GM21447 (cell line): ENCODE results near the gene HAPSTR1.
"Not testable (repeated sequence)": the region's sequence is repeated elsewhere in the genome, so short reads cannot be mapped to it uniquely, and the experiment has no call there.

Experiments
- ATAC-seq: cut with Tn5 transposase; IDR thresholded peaks from one replicate; pipeline ENCODE4 v1.9.1; 2021; ENCODE audit not compliant: unreplicated experiment

Gene HAPSTR1

DNA sequence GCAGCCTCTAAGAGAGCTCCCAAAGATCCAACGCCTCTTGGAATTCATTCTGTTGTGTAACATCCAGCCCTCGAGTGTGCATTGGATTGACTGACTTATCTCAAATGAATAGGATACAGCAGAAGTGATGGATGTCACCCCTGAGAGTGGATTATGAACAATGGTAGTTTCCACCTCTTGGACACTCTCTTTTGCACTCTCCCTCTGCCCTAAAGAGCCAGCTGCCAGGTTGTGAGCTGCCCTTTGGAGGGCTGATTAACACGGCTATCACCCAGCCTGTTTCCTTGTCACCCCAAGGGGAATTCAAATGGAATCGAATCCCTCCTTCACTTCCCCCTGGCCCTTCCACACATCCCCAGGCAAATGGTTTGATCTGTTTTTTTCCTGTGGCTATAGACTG lies 21.2 kb upstream of the HAPSTR1 start:
- no peak for ATAC-seq

DNA sequence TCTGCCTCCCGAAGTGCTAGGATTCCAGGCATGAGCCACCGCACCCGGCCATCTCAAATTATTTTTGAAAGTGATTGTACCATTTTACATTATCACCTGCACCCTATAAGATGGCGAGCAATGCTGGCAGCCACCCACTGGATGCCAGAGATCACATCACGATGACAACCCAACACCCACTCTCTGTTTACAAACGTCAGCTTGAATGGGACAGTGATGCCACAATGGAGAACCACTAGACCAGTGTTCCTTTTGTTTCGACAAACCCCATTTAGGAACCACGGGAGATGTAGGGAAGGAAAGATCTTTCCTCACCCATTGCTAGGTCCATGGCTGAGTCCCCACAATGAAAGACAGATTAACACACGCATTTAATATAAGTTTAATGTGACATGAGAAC lies 20.1 kb upstream of the HAPSTR1 start:
- ATAC-seq: no peak

DNA sequence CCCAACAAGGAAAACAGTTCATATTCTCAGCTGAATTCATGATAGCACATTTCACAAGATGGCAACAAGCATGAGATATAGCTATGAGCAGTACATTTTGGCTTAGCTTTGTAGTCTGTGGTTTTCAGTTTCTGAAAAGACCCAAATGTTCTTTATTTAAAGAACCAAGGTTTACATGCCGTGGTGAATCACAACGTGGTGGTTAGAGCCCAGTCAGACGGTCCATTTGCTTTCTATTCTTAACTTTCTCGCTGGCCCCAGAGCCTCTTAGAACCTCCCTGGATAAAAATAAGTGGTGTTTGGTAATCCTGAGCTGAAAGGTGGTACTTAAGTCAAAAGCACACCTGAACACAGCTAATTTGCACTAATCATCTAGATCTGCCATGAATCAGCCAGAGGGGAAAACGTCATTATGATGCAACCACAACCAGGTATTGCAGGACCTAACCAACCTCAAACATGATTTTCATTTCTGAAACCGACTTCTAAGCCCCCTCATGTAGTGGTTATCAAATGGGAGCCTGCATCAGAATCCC lies 18.6 kb upstream of the HAPSTR1 start:
- ATAC-seq: no peak

DNA sequence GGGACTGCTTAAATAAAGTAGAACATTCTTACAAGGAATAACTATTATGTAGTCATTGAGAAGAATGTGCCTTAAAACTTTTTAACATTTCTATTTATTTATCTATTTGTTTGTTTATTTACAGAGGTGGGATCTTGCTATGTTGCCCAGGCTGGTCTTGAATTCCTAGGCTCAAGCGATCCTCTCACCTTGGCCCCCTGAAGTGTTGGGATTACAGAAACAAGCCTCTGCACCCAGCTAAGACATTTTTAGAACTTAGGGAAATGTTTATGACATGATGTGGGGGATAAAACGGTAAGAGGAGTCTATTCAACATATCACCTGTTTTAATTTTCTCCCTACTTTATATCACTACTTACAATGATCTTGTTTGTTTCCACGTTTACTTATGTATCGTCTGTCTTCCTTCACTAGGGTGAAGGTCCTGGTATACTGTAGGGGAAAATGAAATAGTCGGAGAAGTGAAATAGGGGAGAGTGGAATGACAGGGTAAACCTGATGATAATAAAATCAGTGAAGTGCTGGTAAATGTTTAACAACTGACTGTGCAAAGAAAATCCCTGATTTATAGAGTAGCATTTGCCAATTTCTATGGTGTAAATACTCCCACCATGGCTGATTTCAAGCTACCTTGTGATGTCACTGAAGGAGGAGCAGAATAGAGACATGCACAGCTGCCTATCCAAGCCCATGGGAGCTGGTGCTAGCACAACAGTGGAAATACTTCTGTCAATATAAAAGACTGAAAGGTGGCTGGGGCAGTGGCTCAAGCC lies 16.0 kb upstream of the HAPSTR1 start:
- ATAC-seq: no peak

- no peak for ATAC-seq
Measured at GRCh38 chr16:9077091-9077809, 14.2 kb upstream of the HAPSTR1 start.

GRCh38 chr16:9078467-9079429 lies 12.7 kb upstream of the HAPSTR1 start:
- ATAC-seq: peak; percentile 64

DNA sequence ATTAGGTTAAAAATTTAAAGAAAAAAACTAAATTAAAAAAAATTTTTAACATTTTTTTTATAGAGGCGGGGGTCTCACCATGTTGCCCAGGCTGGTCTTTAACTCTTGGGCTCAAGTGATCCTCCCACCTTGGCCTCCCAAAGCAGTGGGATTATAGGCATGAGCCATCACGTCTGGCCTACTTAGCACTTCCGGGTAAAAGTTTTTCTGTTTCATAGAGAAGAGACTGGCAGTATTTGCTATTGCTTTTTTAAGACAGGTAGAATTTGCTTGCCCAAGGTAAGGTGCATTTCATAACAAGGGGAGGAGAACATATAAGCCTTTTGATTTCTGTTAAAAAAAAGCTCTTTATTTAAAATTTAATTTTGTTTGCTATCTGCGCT lies 12.0 kb upstream of the HAPSTR1 start:
- no peak for ATAC-seq

- ATAC-seq: no peak
Measured at GRCh38 chr16:9081158-9081557, 10.3 kb upstream of the HAPSTR1 start.

DNA sequence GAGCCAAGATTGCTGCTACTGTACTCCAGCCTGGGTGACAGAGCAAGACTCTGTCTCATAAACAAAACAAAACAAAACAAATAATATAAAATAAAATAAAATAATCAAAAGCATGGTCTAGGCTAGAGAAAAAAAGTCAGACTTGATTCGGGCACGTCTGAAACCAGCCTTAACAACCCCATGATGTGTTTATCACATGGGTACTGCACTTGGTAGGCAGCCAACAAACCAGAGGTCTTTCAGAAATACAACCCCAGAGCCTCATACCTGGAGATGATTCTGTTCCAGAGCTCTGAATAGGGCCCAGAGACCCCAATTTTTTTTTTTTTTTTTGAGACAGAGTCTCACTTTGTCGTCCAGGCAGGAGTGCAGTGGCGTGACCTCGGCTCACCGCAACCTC lies 9.6 kb upstream of the HAPSTR1 start:
- no peak for ATAC-seq

- no peak for ATAC-seq
Measured at GRCh38 chr16:9082422-9082821, 9.0 kb upstream of the HAPSTR1 start.

DNA sequence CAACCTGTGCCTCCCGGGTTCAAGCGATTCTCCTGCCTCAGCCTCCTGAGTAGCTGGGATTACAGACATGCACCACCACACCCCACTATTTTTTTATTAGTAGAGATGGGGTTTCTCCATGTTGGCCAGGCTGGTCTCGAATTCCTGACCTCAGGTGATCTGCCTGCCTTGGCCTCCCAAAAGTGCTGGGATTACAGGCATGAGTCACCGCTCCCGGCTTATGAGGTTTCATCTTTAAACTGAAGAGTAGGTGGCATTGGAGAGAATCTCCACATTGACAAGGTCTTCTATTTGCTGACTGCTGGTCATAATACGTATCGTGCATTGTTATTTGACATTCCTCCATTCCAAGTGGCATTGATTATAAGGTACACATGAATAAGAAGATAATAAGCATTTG lies 3.7 kb upstream of the HAPSTR1 start:
- not testable (repeated sequence) for ATAC-seq

DNA sequence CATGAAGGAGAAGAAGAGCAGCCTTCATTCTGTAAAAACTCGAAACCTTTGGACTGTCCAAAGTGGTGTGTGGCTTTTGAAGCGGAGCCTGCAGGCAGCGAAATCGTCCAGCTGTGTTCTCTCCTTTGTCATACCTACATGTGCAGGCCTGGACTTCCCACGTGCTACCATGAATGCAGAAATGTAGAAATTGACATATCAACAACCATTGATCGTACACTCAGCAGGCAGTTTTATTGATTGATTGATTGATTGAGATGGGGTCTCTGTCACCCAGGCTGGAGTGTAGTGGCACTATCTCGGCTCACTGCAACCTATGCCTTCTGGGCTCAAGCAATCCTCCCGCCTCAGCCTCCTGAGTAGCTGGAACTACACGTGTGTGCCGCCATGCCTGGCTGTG lies 2.6 kb upstream of the HAPSTR1 start:
- no peak for ATAC-seq

- no peak for ATAC-seq
Measured at GRCh38 chr16:9089660-9090059, 1.8 kb upstream of the HAPSTR1 start.

DNA sequence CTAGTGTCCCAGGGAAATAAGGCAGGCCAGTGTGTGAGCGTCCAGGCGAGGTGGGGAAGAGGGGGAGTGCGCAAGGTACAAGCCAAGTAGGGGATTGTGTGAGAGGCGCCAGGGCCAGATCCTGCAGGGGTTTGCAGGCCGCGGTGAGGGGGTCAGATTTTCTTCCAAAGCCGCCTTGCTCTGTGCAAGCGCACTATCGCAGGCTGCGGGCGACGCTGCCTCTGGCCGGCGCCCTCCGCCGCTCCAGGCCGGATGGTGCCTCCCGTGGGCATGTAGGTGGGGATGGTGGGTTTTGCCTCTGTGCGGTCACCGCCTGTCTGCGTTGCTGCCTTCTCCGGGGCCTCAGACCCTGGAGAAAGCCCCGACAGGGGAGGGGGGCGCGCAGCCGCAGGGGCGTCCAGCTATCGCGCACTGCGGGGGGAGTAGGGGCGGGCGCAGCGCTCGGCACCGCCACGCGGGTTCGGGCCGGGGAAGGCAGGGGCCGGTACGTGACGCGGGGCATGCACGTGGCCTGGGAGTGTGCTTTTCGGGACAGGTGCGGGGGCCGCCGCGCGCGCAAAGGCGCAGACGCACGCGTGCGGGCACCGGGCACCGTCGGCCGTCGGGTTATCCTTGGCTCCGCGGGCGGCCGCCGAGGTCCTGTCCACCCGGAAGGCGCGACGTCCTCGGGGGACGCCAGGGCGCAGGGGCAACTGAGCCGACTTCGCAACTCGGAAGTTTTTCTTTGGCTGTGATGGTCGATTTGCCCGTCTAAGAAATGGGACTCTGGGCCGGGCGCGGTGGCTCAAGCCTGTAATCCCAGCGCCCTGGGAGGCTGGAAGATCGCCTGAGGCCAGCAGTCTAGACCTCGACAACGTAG lies 1.1 kb upstream of the HAPSTR1 start:
- ATAC-seq: no peak

DNA sequence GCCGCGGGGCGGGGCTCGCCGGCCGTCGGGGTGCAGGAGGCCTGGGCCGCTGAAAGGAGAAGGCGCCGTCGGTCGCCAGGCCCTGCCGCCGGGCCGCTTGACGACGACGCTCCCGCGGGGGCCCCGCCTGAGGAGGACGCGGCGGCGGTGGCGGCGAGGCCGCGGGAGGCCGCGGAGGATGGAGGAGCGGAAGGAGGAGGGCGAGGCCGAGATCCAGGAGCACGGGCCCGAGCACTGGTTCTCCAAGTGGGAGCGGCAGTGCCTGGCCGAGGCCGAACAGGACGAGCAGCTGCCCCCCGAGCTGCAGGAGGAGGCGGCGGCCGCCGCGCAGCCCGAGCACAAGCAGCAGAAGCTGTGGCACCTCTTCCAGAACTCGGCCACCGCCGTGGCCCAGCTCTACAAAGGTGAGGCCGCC lies 430 bp downstream of the HAPSTR1 start:
- ATAC-seq: peak; percentile 12

DNA sequence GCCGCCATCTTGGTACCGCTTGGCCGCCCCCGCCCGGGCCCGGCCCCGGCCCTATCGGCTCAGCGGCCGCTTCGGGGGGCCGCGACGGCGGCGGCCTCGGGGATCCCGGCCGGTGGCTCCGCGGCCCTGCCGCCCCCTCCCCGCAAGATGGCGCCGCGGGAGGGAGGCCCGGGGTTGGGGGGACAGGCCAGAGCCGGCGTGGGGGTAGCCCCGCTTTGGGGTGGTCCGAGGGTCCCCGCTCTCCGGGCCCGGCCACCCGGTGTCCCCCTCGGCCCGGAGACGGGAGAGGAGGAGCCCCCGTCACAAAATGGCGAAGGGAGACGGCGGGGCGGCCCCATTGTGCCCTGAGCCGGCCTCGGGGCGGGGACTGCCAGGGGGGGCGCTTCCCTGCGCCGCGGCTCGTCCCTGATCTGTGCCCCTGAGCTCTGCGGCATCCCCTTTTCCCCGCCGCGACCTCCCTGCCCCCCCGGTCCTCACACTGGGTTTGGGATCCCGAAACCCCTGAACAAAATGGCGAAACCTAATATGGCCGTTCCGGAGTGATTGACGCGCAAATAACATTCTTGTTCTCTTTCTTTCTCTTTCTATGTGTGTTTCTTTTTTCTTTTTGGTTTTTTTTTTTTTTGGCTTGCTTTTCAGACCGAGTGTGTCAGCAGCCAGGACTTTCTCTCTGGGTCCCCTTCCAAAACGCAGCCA lies 986 bp downstream of the HAPSTR1 start:
- peak; percentile 2 for ATAC-seq

- ATAC-seq: no peak
Measured at GRCh38 chr16:9092978-9093344, 1.5 kb downstream of the HAPSTR1 start.

GRCh38 chr16:9094011-9094846 lies 2.8 kb downstream of the HAPSTR1 start:
- ATAC-seq: no peak

GRCh38 chr16:9095171-9095570 lies 3.7 kb downstream of the HAPSTR1 start:
- no peak for ATAC-seq
